ENCODE measurements around the gene CRISP2. TPM values are rescaled to one million over a fixed set of nuclear protein-coding genes. Genes with fewer than 3 reads are reported as not detected.
"Not testable (repeated sequence)": the region's sequence is repeated elsewhere in the genome, so short reads cannot be mapped to it uniquely, and the experiment has no call there.

The CRISP2 gene
- total and polyA plus RNA-seq, 5 experiments from 2014 or later = not detected

DNA sequence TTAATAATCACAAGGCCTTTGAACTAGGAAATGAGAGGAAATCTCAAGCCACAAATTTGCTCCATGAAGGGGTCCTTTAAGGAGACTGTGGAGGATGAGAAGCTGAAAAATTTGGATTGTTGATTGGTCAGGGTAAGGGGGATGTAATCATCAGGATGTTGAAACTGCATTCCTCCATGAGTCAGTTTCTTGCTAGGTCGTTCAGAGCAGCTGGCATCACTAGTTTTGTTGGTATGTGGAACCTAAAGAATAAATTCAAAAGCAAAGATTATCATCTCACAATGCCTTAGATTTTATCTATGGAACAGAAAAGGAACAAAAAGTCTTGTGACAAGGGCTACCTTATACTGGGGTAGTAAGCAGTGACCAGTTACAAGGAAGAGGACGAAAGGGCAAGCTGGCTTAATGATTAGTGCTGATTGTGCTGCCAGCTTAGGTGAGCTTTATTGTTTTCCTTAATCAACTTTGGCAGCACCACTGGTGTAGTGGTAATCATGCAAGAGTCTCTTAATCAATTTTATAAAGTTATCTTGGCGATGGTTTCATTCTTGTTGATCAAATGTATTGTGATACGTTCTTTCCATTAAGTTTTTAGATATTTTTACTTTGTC, 36.6 kb downstream of the CRISP2 start:
- POLR2A ChIA-PET = no interaction called here
- H3K4me1 Mint-ChIP-seq = no peaks in the 10 kb centered on the region
- no peak overlapping the region for H3K27ac Mint-ChIP-seq
- ATAC-seq (no peak), DNase-seq (no peak)
- H3K36me3 Mint-ChIP-seq = no peaks in the 10 kb centered on the region
- no peak overlapping the region for H3K4me3 Mint-ChIP-seq
- H3K9me3 Mint-ChIP-seq = peaks cover 0 to 23% (median 0%) of the 10 kb centered on the region in 9 donors
- H3K27me3 Mint-ChIP-seq = no peaks in the 10 kb centered on the region

DNA sequence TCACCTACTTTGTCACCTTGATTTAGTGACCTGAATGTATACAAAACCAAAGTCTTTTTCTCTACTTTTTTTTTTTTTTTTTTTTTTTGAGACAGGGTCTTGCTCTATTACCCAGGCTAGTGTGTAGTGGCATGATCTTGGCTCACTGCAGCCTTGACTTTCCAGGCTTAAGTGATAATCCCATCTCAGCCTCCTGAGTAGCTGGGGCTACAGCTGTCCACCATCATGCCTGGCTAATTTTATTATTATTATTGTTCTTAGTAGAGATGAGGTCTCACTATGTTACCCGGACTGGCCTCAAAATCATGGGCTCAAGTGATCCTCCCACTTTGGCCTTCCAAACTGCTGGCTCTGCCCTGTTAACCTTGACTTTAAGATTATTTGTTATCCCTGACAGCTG, 37.5 kb downstream of the CRISP2 start:
- Mint-ChIP-seq H3K36me3 (no peaks in the 10 kb centered on the region), H3K4me1 (no peaks in the 10 kb centered on the region), H3K27me3 (no peaks in the 10 kb centered on the region), H3K9me3 (peaks cover 0 to 24% (median 6%) of the 10 kb centered on the region in 9 donors), H3K4me3 (no peak overlapping the region), H3K27ac (no peak overlapping the region)
- POLR2A ChIA-PET = no interaction called here
- no peak for ATAC-seq
- DNase-seq = no peak

DNA sequence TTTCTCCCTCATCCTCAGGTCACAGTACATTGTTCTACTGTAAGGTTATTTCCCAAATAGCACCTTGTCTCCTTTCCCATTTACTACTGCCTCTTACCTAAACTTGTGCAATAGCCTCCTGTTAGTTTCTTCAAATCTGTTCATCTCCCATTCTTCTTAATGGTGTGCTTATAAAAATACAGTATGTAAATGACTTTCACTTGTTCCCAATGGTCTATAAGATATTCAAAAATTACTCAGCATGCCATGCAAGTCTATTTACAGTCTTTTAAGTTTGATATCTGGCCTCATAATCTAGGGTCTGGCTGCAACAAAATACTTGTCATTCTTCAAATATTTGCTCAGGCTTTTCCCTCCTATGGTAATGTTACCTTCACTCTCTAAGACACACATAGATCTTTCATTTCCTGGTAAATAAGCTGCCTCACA, 45.2 kb downstream of the CRISP2 start:
- no peaks in the 10 kb centered on the region for H3K27me3 Mint-ChIP-seq
- peaks cover 0 to 12% (median 7%) of the 10 kb centered on the region in 9 donors for H3K9me3 Mint-ChIP-seq
- POLR2A ChIA-PET = no interaction called here
- no peaks in the 10 kb centered on the region for H3K36me3 Mint-ChIP-seq
- DNase-seq = no peak
- H3K4me3 Mint-ChIP-seq = no peak overlapping the region
- H3K4me1 Mint-ChIP-seq = no peaks in the 10 kb centered on the region
- no peak for ATAC-seq
- H3K27ac Mint-ChIP-seq = no peak overlapping the region

DNA sequence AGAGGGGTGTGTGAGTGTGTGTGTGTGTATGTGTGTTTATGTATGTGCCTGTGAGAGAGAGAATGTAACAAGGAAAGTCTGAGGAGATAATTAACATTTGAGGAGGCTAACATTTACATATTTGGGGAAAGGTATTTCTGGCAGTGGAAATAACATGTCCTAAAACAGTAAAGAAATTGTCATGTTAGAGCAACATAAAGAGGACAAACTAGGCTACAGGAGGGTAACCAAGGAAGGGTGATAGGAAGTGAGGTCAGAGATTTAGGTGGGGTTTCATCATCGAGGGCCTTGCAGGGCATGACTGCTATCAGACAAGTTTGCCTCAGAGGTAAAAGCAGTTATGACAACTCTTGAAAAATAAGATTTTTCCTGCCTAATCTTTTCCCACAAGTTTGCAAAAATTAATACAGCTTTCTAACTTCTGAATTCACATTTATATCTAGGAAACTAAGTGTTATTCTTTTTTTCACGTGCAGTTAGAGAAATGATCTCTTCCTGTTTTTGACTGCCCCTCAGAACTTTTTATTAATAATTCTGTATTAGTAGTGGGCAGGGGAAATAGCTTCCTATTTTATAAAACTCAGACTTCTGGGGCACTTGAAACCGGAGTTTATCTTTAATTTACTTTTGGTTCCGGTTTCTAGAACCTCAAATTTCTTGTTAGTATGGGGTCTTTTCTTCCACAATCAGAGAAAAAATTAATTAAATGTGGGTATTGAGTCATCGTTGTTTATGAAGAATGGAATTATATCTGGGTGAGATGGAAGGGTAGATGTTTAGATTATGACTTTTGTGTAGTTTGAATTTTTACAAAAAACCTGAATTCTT, 46.2 kb downstream of the CRISP2 start:
- Mint-ChIP-seq H3K36me3 (no peaks in the 10 kb centered on the region), H3K27me3 (no peaks in the 10 kb centered on the region), H3K4me1 (no peaks in the 10 kb centered on the region), H3K9me3 (peaks cover 0 to 10% (median 7%) of the 10 kb centered on the region in 9 donors), H3K27ac (no peak overlapping the region), H3K4me3 (no peak overlapping the region)
- ATAC-seq (no peak), DNase-seq (no peak)
- POLR2A ChIA-PET = no interaction called here

DNA sequence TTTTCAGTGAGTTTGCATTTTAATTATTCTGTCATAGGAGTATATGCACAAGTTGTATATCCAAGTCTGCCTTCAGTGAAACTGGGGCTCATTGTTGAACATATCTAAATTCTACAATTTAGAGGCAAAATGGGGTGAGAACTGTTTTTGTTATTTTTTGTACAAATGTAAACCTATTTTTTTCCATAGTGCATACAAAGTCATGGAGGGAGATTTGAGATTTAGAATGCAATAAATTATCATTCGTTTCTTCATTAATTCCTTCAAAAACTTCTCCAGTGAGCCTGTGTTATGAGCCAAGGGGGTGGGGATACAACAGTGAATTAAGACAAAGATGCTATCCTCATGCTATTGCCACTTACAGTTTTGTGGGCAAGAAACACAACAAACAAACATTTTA, 46.9 kb downstream of the CRISP2 start:
- DNase-seq = no peak
- Mint-ChIP-seq H3K27ac (no peak overlapping the region), H3K4me3 (no peak overlapping the region), H3K9me3 (peaks cover 0 to 8% (median 4%) of the 10 kb centered on the region in 9 donors), H3K4me1 (no peaks in the 10 kb centered on the region), H3K36me3 (no peaks in the 10 kb centered on the region), H3K27me3 (no peaks in the 10 kb centered on the region)
- POLR2A ChIA-PET = no interaction called here
- no peak for ATAC-seq

DNA sequence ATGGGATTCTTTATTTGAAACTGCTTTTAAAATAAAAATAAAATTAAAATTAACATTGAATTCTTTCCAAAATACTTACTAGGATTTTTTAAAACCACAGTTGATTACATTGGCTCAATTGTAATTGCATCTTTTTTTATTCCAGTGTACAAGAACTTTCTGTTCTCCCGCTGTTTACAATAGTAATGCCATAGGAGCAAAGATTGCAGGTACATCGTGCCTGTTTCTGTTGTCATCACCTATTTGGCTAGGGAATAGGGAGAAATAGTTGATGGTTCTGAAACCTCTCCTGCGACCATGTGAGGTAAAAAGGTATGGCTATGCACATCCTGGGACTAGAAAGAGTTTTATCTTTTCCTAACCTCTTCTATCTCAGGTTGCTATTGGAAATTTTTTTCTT, 48.5 kb downstream of the CRISP2 start:
- no peak overlapping the region for H3K4me3 Mint-ChIP-seq
- no peak for ATAC-seq
- no peaks in the 10 kb centered on the region for H3K36me3 Mint-ChIP-seq
- POLR2A ChIA-PET = no interaction called here
- peaks cover 0 to 2% (median 0%) of the 10 kb centered on the region in 5 donors for H3K27me3 Mint-ChIP-seq
- peaks cover 0 to 4% (median 0%) of the 10 kb centered on the region in 9 donors for H3K9me3 Mint-ChIP-seq
- no peaks in the 10 kb centered on the region for H3K4me1 Mint-ChIP-seq
- H3K27ac Mint-ChIP-seq = no peak overlapping the region
- DNase-seq = no peak

DNA sequence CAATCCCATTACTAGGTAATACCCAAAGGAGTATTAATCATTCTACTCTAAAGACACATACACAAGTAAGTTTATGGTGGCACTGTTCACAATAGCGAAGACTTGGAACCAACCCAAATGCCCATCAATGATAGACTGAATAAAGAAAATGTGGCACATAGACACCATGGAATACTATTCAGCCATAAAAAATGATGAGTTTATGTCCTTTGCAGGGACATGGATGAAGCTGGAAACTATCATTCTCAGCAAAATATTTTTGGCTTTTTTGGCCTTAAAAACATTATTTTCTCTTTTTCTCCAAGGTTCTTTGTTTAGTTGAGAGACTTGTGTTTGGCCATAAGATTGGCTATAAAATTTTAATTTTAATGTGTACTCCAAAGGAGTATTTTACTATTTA, 49.3 kb downstream of the CRISP2 start:
- H3K36me3 Mint-ChIP-seq, ATAC-seq, H3K27ac Mint-ChIP-seq, POLR2A ChIA-PET, H3K4me3 Mint-ChIP-seq, H3K27me3 Mint-ChIP-seq, H3K4me1 Mint-ChIP-seq, DNase-seq, H3K9me3 Mint-ChIP-seq: not testable (repeated sequence)

DNA sequence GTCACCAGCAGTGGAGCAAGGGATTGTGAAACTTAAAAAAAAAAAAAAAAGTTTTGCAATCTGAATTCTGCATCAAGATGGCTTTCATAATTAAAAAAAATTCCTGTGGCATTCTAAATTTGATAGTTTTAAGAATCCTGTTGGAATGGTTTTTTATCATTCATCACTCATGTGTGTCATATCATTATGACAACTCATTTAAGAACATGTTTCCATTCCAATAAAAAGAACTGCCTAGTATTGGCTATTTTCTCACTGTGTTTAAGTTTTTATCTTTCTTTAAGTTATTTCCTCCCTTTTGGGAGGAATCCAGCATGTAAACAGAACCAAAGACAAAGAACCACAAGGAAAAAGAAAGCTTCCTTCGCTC, 50.5 kb downstream of the CRISP2 start:
- Mint-ChIP-seq H3K27ac (no peak overlapping the region), H3K4me3 (no peak overlapping the region), H3K27me3 (peaks cover 0 to 8% (median 2%) of the 10 kb centered on the region in 5 donors), H3K36me3 (no peaks in the 10 kb centered on the region), H3K9me3 (peaks cover 0 to 5% (median 0%) of the 10 kb centered on the region in 9 donors), H3K4me1 (no peaks in the 10 kb centered on the region)
- DNase-seq (no peak), ATAC-seq (no peak)
- POLR2A ChIA-PET = no interaction called here

DNA sequence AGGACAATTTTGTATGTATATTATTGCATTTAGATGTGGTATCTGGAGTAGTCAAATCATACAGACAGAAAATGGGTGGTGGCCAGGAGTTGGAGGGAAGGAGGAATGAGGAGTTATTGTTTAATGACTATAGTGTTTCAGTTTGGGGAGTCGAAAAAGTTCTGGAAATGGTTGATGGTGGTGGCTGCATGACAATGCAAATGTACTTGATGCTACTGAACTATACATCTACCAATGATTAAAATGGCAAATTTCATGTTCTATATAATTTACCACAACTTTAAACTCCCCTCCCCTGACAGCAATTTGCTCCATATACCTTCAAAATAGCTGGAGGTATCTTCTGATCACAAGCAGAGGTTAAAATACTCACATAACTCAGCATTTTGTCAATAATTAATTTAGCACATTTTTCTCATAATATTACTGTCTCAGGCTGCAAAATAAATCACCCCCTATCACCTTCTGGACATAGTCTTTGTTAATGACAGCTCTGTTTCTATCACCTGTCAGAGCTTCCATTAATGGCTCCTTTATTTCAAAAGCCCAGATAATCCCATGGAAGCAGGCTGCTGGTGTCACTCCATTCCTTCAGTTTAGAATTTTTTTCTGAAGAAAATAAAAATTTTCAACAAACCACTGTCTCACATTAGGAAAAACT, 51.0 kb downstream of the CRISP2 start:
- H3K4me3 Mint-ChIP-seq = no peak overlapping the region
- H3K27ac Mint-ChIP-seq = no peak overlapping the region
- H3K4me1 Mint-ChIP-seq = no peaks in the 10 kb centered on the region
- DNase-seq (no peak), ATAC-seq (no peak)
- peaks cover 0 to 8% (median 3%) of the 10 kb centered on the region in 5 donors for H3K27me3 Mint-ChIP-seq
- peaks cover 0 to 5% (median 0%) of the 10 kb centered on the region in 9 donors for H3K9me3 Mint-ChIP-seq
- no peaks in the 10 kb centered on the region for H3K36me3 Mint-ChIP-seq
- POLR2A ChIA-PET = no interaction called here

DNA sequence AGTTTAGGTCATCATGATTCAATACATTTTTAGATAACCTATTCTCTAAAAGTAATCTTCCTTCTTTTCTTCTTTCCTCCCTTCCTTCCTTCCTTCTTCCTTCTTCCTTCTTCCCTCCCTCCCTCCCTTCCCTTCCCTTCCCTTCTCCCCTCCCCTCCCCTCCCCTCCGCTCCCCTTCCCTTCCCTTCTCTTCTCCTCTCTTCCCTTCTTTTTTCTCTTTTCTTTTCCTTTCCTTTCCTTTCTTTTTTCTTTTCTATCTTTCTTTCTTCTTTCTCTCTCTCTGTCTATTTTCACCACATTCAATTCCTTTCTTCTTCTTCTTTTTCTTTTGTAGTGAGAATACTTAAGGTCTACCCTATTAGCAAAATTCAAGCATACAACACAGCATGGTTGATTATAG, 59.4 kb downstream of the CRISP2 start:
- H3K4me3 Mint-ChIP-seq = no peak overlapping the region
- peaks cover 0 to 12% (median 2%) of the 10 kb centered on the region in 9 donors for H3K9me3 Mint-ChIP-seq
- H3K27ac Mint-ChIP-seq = no peak overlapping the region
- no peaks in the 10 kb centered on the region for H3K4me1 Mint-ChIP-seq
- no peaks in the 10 kb centered on the region for H3K36me3 Mint-ChIP-seq
- peaks cover 0 to 8% (median 2%) of the 10 kb centered on the region in 5 donors for H3K27me3 Mint-ChIP-seq
- ATAC-seq = no peak
- no peak for DNase-seq
- POLR2A ChIA-PET = no interaction called here

DNA sequence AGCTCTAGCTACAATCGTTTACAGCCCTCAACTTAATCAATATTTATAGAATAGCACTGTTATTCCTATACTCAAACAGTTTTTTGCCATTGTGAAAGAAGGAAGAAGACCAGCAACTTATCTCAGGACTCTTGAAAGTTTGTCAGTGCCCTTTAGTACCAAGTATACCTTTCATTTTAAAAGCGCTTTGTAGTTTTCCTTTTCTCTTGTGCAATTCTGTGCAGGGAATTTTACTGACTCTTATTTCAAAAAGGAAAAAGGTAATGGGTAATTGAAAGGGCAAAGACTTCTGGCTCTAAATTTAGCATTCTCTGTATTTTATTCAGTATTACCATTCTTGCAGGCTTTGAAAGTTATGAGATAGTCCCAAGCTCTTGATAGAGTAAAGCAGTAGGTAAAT, 59.9 kb downstream of the CRISP2 start:
- no peak overlapping the region for H3K4me3 Mint-ChIP-seq
- H3K36me3 Mint-ChIP-seq = no peaks in the 10 kb centered on the region
- POLR2A ChIA-PET = no interaction called here
- no peak for DNase-seq
- no peaks in the 10 kb centered on the region for H3K4me1 Mint-ChIP-seq
- H3K27me3 Mint-ChIP-seq = peaks cover 0 to 8% (median 0%) of the 10 kb centered on the region in 5 donors
- H3K9me3 Mint-ChIP-seq = peaks cover 0 to 12% (median 0%) of the 10 kb centered on the region in 9 donors
- ATAC-seq = no peak
- no peak overlapping the region for H3K27ac Mint-ChIP-seq

DNA sequence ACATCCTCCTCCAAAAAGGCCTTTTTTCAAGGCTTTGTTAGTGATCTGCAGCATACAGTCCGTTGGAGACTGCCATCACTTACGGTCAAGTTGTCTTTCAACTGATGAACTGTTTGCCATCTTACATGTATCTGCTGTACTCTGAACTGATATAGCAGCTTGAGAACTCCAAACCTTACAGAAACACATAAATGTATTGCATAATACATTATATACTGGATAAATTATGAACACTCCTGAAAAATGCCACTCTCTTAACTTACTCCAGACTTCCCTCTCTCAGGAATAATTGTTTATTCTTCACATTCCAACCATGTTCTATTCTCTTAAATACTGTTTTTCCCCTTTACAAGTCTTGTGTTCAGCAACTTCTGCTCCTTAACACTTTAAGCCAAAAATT, 62.1 kb downstream of the CRISP2 start:
- Mint-ChIP-seq H3K4me1 (no peaks in the 10 kb centered on the region), H3K27ac (no peak overlapping the region), H3K36me3 (no peaks in the 10 kb centered on the region), H3K27me3 (peaks cover 0 to 5% (median 0%) of the 10 kb centered on the region in 5 donors), H3K9me3 (peaks cover 0 to 12% (median 0%) of the 10 kb centered on the region in 9 donors), H3K4me3 (no peak overlapping the region)
- ATAC-seq = no peak
- no peak for DNase-seq
- POLR2A ChIA-PET = no interaction called here

DNA sequence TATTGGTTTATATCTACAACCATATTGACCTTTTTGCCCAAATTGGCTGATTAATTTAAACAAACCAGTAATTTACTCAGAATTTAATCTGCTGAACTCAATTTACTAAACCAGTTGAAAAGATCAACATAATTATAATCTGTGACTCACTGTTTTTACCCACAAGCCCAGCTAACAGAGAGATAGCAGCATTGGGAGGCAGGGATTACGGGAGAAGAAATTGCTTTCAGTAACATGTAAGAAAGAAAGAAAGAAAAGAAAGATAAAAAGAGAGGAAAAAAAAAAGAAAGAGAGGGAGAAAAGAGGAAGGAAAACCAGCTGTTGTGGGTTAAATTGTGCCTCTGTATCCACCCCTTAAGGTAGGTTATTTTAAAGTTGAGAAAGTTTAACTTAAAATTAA, 63.4 kb downstream of the CRISP2 start:
- Mint-ChIP-seq H3K36me3 (no peaks in the 10 kb centered on the region), H3K4me1 (no peaks in the 10 kb centered on the region), H3K27me3 (peaks cover 0 to 5% (median 0%) of the 10 kb centered on the region in 5 donors), H3K27ac (no peak overlapping the region), H3K9me3 (peaks cover 0 to 12% (median 0%) of the 10 kb centered on the region in 9 donors), H3K4me3 (no peak overlapping the region)
- POLR2A ChIA-PET = no interaction called here
- no peak for ATAC-seq
- DNase-seq = no peak

All from naive thymus-derived CD8-positive, alpha-beta T cell (primary cell).